Panc1 (cell line): Measurements from ENCODE around the gene PSG5.
"Not testable (repeated sequence)": the region's sequence is repeated elsewhere in the genome, so short reads cannot be mapped to it uniquely, and the experiment has no call there.

ENCODE experiments used
- POLR2AphosphoS5 ChIP-seq: IDR thresholded peaks from 2 replicates; pipeline ENCODE4 v1.6.1; 2012; ENCODE audit warnings: mild to moderate bottlenecking, low read depth, low read length, moderate library complexity
- SIN3A ChIP-seq: IDR thresholded peaks from 2 replicates; pipeline ENCODE4 v1.6.1; 2012; ENCODE audit warnings: low read depth, mild to moderate bottlenecking, low read length, moderate library complexity, borderline replicate concordance; ENCODE audit not compliant: insufficient read depth
- TCF7L2 ChIP-seq: IDR thresholded peaks from 2 replicates; pipeline ENCODE4 v1.6.1; 2011; ENCODE audit warnings: mild to moderate bottlenecking, low read depth, low read length, inconsistent platforms
- TF ChIP-seq, protein P1 (sequence below): fragments of 450-650 bp; IDR thresholded peaks from 2 replicates; pipeline ENCODE4 v1.5.1; 2017; ENCODE audit warnings: mild to moderate bottlenecking
- TF ChIP-seq, protein P2 (sequence below), 2 experiments: IDR thresholded peaks; 2 replicates each; pipeline ENCODE4 v1.6.1; 2011 to 2012; ENCODE audit warnings: low read depth in 2 of 2, control low read depth in 1 of 2, low read length in 1 of 2, mild to moderate bottlenecking in 1 of 2, moderate library complexity in 1 of 2; ENCODE audit not compliant: insufficient read depth in 1 of 2

DNA sequence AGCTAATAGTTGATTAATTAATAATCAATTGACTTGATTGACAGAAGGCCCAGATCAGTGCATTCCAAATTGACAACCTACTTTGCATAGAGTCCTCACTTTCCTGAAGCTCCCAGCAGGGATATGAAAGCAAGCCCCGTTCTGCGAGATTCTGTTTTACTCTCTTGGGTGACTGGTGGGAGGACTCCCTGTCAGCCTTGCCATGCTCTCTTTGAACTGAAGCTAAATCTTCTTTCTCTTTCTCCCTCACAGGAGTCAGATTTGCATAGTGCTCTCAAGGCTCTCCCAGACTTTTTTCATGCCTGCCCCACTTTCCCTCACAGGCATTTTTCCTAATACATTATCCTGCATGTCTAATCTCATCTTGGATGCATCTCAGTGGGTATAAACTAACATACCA lies 29.5 kb upstream of the PSG5 start:
- not testable (repeated sequence) for TF ChIP-seq POLR2AphosphoS5, SIN3A, TCF7L2
- TF ChIP-seq, protein P1, sequence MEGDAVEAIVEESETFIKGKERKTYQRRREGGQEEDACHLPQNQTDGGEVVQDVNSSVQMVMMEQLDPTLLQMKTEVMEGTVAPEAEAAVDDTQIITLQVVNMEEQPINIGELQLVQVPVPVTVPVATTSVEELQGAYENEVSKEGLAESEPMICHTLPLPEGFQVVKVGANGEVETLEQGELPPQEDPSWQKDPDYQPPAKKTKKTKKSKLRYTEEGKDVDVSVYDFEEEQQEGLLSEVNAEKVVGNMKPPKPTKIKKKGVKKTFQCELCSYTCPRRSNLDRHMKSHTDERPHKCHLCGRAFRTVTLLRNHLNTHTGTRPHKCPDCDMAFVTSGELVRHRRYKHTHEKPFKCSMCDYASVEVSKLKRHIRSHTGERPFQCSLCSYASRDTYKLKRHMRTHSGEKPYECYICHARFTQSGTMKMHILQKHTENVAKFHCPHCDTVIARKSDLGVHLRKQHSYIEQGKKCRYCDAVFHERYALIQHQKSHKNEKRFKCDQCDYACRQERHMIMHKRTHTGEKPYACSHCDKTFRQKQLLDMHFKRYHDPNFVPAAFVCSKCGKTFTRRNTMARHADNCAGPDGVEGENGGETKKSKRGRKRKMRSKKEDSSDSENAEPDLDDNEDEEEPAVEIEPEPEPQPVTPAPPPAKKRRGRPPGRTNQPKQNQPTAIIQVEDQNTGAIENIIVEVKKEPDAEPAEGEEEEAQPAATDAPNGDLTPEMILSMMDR = not testable (repeated sequence)
- TF ChIP-seq, protein P2, sequence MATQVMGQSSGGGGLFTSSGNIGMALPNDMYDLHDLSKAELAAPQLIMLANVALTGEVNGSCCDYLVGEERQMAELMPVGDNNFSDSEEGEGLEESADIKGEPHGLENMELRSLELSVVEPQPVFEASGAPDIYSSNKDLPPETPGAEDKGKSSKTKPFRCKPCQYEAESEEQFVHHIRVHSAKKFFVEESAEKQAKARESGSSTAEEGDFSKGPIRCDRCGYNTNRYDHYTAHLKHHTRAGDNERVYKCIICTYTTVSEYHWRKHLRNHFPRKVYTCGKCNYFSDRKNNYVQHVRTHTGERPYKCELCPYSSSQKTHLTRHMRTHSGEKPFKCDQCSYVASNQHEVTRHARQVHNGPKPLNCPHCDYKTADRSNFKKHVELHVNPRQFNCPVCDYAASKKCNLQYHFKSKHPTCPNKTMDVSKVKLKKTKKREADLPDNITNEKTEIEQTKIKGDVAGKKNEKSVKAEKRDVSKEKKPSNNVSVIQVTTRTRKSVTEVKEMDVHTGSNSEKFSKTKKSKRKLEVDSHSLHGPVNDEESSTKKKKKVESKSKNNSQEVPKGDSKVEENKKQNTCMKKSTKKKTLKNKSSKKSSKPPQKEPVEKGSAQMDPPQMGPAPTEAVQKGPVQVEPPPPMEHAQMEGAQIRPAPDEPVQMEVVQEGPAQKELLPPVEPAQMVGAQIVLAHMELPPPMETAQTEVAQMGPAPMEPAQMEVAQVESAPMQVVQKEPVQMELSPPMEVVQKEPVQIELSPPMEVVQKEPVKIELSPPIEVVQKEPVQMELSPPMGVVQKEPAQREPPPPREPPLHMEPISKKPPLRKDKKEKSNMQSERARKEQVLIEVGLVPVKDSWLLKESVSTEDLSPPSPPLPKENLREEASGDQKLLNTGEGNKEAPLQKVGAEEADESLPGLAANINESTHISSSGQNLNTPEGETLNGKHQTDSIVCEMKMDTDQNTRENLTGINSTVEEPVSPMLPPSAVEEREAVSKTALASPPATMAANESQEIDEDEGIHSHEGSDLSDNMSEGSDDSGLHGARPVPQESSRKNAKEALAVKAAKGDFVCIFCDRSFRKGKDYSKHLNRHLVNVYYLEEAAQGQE (IDR thresholded peaks at IDR 0.05; ENCODE audit: insufficient read depth in 1 of 2, low read depth in 2 of 2, low read length in 1 of 2) = not testable (repeated sequence)
